NCI-H774 (cell line): ENCODE results near the gene VCP.

Source experiments
- DNase-seq: peaks from one replicate; lab custom pipeline; 2025; lab: John Stamatoyannopoulos, UW

The VCP gene

DNA sequence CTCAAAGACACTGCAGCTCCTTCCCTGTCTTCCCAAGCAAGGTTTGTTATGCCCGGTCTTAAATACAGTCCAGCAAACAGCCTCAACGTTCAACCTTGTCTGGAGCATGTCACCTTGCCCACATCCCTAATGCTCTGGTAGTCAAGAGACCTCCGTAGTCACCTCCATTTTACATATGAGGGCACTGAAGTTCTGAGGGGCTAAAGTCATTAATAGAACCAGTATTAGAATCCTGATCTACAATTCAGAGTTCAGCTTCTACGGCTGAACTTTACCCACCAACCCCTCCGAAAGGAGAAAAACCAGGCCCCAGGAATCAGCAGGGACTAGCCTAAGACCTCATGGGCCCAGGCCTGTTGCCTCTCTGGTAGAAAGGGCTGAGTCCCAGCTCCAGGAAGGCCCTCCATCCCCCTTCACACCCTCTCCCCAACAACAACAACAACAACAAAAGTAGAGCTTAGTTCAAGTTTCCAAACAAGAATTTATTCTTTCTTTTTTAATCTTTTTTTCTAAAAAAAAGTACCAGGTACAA lies 31.3 kb upstream of the VCP start:
- DNase-seq: no peak

DNA sequence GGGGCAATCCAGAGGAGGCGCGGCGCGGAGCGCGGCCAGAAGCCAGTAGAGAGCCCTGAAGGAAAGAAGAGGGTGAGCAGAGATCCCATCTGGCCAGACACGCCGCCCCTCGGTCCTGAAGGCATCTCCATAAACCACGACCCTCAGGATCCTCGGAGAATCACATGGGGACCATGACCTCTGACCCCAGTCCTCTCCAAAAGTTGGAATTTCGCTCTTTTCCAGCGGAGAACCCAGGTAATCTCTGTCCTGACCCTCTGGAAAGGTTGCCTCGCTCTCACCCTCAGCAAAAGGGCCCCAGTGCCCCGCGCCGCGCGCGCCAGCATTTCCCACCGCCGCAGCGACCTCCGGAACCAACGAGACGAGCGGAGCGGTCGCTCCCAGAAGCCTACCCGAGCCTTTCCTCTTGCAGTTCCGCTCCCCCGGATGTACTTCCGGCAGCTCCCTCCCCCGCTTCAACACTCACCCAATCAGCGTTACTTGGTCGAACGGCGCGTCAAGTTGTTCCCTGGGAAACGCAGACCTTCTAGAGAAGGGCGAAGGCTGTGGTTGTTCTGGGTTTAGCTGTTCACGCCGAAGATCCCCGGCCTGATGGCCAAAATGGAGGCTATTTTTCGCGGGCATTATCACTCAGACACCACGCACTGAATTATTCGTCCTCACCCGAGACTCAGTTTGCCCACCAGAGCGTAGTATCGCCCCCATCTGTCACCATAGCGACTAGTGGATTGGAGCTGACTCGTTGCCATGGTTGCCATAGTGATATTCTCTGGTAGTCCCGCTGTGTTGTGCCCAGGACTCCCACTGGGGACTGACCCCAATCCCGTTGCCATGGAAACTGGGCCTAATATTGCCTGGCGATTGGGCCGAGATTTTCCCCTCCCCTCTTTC lies 30.6 kb upstream of the VCP start, which contains the start of gene STOML2:
Gene STOML2 (minus strand): TSS at position 363 of the 891 bp plus-strand sequence. CDS start 37 bp downstream, at position 326.
- peak; percentile 93 for DNase-seq

DNA sequence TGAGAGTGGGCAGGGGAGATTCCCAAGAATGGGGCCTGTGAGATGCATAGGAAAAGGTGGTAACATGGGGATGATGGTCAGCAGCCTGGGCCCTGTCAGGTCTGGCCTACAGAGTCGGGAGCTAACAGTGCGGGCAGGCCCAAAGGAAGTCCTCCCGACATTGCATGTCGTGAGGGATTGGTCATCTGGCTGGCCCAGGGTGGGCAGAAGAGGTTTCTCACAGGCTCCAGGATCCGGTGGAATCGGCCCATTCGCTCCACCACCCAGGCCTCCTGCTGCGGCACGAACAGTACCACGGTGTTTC lies 30.0 kb upstream of the VCP start:
- DNase-seq: no peak

DNA sequence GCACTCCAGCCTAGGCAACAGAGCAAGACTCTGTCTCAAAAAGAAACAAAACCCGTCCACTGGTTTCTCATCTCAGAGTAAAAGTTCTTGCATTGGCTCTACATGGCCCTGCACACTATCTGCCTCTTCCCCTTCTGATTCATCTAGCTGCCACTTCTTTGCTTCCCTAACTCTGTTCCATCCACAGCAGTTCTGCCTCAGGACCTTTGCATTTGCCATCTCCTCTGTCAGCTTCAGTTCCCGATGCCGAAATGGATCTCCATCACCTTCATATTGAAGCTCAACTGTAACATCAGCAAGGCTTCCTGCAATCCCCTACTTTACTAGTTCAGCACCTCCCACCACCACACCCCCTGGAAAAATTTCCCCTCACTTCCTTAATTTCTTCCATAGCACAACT lies 25.1 kb upstream of the VCP start:
- no peak for DNase-seq

DNA sequence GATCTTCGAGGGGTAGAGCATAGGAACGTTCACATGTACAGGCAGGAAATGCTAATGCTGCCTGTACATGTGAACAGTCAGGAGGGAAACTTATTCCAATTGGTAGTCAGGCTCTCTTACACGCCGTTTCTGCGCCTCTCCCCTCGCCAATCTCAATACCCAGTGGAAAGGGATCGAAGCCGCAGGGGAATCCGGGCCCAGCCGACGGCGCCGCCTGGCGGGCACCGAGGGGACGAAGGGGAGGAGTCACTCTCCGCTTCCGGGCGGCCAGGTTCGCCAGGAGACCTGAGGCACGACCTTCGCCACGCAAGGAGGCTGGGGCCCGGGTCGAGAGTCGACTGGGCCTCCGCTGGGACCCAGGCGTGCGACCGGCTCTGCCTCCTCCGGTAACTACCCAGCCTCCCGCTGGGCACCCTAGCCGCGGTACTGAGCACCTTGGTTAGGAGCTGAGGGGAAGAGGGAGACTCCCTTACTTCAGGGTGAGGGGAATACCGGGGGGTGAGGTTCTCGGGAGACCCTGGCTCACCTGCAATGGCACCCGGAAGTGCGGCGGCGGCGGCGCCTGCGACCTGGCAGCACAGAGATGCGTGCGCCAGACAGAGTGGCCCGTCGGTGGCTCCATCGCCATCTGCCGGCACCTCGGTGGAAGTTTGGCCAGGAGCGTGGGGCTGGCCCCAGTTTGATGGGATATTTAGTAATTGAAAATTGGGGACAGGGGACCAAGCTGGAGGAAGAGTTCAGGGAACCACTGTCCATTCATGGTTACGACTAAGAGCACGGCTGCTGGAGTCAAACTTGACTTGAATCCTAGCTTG lies 23.8 kb upstream of the VCP start, which contains the start of gene PIGO:
Gene PIGO (minus strand): TSS at position 557 of the 815 bp plus-strand sequence. CDS start 1,026 bp downstream, outside the sequence.
- peak; percentile 85 for DNase-seq

DNA sequence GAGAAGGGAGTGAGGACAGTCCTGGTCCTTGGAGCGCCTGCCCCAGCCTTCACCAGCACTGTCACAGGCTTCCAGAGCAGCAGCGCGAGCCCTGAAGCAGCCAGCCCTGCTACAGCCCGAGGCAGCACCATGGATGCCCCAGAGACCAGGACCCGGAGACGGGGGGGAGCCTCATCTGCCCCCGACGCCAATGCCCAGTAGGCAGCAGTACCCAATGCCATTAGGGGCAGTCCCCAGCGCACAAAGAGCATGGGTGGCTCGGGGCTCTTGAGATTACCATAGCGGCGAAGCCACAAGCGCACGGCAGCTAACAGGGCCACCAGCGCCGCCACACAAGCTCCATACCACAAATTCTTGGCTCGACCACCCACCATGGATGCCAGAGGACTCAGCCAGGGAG lies 19.1 kb upstream of the VCP start:
- no peak for DNase-seq

DNA sequence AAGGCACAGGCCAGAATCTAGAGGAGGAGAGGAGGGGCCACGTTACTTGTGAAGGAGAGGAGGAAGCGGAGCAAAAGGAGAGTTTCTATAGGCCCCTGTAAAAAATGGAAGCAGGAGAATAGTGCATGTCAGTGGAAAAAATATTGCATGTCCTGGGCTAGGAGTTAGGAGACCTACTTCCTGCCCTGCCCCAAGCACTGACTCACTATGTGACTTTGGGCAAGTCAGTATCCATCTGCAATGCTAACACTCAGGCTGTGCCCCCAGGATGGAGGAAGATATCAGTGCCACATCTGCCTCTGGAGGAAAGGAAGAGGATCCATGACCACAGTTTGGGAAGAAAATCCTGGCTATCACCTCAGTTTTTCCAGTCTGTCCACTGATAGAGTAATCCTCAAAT lies 17.0 kb upstream of the VCP start:
- DNase-seq: no peak

DNA sequence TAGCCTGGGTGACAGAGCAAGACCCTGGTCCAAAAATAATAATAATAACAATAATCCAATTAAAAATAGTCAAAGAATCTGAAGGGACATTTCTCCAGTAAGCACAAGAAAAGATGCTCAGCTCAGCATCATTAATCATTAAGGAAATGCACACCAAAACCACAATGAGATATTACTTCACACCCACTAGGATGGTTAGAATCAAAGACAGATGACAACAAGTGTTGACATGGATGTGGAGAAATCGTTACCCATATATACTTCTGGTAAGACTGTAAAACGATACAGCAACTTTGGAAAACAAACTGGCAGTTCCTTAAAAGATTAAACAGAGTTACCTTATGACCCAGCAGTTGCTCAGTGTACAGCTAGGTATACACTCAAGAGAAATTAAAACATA lies 12.7 kb upstream of the VCP start:
- DNase-seq: no peak

DNA sequence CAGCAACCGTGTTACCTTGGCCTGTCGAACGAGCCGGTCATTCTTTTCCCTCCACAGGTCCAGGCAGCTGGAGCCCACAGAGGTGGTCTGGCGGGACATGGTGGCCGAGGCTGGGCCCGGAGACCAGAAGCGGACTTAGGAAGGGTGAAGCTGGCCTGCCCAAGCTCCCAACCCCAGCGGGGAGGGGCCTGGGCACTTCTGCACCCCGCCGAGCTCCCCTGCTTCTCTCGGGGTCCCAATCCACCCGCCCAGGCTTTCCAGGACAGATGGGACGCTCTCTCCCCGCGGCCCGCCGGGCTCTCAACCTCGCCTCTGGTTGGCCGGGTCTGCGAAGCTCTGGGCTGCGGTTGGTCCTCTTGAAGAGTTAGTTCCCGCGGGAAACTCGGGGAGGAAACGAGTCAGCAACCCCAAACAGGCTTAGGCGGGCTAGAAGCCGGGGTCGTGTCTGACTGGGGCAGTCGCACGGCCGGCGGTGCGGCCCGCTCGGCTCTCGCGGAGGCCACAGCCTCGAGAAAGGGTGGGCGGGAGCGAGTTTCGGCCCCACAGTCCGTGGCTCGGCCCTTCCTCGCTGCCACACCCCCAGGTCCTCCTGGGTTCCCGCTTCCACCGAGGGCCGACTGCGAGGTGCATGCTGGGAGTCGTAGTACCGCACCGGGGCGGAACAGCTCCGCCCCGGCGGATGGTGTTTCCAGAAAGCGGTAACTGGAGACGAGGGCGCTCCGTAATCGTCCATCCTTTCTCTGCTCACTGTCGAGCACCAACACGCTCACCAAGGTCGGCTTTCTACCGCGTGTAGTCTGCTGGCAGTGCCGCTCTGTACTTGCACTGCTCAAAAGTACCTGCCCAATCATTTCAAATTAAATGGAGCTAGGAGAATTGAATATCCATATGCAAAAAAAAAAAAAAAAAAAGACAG lies 7.3 kb upstream of the VCP start, which contains the start of gene FANCG:
Gene FANCG (minus strand): TSS at position 517 of the 916 bp plus-strand sequence. CDS start 418 bp downstream, at position 99.
- DNase-seq: peak; percentile 89

DNA sequence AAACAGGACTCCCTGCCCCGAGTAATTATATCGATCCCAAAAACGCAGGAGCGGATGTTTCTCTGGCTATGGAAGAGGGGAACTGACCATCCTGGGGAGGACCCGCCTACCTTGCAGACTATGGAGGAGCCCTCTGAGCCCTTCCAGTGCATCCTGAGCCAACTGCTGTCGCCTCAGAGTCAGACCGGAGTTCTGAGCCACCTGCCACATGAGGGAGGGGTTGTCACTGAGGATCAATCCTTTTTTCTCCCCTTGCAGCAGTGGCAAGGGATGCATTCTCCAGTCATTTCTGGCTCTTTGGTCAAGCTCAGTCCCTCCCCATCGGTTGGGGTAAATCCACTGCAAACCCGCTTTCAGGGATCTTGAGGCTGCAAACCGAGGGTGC lies 6.6 kb upstream of the VCP start:
- no peak for DNase-seq

DNA sequence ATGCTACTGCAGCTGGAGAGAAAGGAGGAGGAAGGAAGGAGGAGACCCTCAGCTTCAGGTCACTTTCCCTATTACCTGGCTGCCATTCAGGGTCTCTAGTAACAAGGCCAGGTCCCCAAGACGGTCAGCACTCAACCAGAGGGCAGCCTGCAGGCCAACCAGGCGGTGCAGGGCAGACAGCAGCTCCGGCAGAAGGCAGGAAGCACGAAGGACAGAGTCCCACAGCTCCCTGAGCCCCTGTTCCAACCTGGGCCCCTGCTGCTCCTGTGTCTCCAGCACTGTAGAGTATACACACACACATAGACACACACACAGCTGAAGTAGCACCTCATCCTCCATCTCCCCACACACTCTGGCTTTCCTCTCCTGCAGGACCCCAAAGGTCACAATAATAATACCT lies 5.6 kb upstream of the VCP start:
- no peak for DNase-seq

DNA sequence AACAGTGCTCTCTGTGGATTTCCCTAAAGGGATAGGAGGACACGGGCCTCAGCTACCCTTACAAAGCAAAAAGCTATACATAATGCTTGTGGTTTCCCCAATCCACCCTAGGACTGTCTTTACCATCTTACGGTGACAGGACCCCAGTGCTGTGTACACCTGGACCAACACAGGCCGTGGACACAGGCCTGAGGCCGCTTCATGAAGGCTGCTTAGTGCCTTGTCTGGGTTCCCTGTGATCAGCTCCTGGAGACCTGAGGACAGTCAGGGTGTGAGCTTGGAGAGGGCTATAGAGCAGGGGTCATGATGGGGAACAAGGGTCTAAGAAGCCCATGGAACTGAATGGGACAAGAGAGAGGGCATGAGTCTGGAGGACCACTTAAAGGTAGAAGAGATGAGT lies 4.4 kb upstream of the VCP start:
- DNase-seq: no peak

DNA sequence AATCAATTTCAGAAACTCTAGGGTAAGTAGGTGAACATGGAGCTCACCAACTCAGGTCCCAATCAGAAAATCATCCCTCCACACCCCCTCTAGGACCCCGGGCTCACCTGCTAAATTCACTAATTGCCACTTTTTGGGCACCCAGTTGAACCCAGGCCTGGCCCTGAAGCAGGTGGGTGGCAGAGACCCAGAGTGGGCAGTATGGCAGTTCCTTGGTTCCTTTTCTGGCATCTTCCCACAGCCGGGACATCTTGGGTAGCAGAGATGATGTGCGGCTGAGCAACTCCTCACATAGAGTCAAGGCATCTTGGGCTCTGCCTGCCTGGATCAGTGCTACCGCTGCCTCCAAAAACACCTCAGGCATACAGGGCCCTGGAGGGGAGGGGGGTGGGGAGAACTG lies 2.9 kb upstream of the VCP start:
- DNase-seq: no peak

DNA sequence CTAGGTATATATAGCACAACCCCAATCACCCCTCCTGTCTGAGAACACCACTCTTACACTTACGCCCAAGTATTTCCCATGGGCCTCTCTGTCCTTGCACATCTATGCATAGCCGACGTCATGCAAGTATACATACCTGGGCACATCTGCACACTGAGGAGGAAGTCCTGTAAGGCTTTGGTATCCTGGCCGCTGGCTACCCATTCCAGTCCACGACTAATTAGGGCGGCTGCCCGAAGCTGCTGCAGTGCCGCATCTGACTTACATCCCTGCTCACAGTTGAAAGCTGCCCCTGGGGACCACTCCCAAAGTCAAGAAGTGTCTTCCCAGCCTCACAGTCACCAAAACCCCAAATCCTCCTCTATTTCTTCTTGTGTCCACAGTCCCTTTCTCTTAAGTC lies 2.4 kb upstream of the VCP start:
- DNase-seq: no peak

DNA sequence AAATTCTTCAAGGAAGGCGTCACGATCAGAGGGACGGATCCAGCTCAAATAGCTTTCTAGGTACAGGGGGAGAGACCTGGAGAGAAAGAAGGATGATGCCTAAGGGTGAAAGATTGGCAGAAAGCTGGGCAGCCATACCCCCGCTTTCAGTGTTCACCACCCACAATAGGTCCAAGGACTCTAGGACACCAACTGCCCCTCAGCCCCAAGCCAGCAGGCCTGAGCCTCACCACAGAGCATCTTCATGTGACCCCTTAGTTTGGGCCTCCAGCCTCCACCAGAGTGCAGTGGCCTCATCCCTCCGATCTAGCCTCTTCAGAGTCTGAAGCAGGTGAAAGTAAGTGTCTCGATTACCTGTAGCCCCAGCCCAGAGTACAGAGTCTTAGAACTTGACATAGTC lies 1.7 kb upstream of the VCP start:
- no peak for DNase-seq

DNA sequence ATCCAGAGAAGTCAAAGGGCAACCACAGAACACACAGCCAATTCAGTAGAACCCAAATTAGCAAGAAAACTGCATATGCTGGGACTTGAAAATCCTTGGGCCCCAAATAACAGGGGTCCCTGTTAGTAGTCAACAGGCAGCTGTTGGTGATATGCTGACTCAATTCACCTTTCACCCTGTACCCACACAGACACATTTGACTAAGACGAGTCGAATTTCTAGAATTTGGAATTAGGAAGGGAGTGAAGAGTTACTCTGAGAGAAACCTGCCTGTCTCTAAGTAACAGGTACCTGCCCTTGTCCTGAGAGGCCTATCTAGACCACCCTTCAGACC lies 821 bp upstream of the VCP start:
- DNase-seq: no peak

DNA sequence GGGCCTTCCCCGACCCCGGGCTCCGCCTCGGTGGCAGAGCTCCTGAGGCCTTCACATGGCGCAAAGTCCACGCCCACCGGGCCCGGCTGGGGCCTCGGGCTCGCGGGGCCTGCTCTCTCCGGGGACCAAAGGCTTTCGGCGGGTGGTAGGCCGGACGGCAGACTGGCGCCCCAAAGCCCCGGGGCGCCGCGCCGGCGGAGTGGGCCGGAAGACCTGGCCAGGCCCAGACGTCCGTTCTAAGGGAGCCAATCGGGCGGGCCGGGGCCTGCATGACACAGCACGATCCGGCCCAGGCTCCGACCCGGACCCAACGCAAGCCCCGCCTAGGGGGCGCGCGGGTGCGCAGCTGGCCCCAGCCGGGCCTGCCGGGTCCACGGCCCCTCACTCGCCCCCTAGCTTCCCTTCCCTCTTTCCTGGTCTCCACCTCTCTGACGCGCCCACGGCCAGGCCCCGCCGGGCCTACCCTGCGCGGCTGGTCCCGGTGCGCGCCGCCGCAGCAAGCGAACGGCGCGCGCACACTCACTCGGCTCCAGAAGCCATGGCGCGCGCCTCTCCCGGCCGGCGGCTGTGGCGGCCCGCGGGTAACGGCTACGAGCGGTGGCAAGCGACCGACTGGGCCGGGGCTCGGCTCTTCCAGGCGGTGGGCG lies 488 bp downstream of the VCP start:
- DNase-seq: peak; percentile 70

DNA sequence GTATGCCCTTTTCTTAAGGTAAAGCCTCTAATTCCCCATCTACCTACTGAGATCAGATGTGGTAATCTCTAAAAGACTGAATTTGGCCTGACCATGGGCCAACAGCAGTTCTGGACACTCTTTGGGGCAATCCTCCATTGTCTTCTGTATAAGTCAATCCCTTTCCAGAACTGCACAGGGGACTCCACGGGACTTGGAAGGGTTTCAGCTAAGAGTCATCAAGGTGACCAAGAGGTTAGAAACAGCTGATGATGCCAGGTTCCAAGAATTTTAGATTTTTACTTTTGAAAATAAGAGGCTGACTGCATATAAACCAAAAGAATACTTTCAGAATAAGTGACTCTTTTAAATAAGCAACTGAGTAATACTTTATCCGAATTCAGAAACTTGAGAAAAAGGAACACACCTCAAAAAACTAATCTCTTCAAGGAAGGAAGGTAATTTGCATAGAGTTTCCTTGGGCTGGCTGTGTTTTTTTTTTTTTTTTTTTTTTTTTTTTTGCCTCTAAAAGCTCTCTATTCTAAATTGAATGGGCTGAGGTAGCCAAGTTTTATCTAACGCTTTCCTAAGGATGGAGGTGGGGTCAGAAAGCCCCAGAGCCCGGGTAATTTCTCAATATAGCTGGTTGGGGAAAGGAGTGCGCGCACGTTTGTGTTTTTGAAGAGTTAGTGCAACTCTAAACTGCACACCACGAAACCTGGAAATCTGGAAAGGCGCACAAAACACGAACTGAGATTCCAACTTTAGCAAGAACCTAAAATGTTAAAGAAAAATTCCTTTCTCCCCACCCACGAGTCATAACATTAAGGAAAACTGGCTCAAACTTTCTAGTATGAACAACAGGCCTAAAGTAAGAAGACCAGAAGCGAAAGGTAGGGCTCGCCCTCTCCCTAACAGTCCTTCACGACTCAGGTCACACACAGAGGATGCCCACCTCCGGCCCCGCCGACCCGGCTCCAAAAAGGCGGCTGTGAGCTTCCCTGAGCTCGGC lies 1.3 kb downstream of the VCP start:
- DNase-seq: no peak

DNA sequence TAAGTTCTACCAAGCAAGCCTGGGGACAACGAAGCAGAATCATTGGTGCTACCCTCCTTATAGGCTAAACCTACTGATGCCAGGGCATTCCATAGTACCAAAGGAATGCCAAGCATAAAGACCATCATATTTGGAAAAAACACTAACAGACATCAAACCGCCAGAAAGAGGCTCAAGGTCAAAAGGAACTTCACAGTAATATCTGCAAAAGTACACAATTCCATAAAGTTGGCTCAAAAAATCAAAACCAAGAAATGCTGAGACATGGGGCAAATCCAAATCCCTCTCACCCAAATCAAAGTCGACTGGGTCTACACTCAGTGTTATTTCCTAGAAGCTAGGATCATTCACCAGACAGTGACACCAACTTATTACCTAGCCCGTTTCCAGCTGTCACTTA lies 3.4 kb downstream of the VCP start:
- DNase-seq: no peak

DNA sequence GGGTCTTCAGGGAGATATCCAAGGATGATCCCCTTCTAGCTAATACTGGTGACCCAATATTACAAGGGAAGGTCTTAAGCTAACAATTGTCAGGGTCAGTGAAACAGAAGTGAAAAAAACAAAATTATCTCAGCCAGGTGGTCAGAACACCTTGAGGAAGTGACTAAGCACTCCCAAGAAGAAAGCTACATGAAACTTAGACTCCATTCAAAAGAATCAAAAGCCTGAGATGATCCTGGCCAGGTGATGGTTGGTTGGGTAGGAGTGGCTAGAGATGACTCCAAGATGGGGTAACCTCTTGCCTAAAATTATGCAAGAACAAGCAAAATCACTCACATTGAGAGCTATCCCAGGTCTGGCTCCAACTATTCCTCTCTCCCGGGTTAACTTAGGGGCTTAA lies 5.4 kb downstream of the VCP start:
- no peak for DNase-seq
